K562 (cell line): ENCODE results near the gene UBE3B.

Source experiments
- CCNT2 ChIP-seq: IDR thresholded peaks from 2 replicates; pipeline ENCODE4 v1.6.1; 2011; ENCODE audit warnings: borderline replicate concordance, low read depth, mild to moderate bottlenecking, moderate library complexity, mixed read lengths, low read length; ENCODE audit not compliant: insufficient read length; ENCODE audit errors: extremely low read depth
- FOXJ3 ChIP-seq: sonication (generic); formaldehyde crosslinking; IDR thresholded peaks from 2 replicates; pipeline ENCODE4 v1.4.0; 2020; ENCODE audit warnings: mild to moderate bottlenecking, missing genetic modification reagents
- MAFK ChIP-seq: IDR thresholded peaks from 2 replicates; pipeline ENCODE4 v1.6.1; 2011; ENCODE audit warnings: low read length, improper control_type of control experiment
- ZBTB7A ChIP-seq: IDR thresholded peaks from 2 replicates; pipeline ENCODE4 v1.6.1; 2011; ENCODE audit warnings: low read depth, mild to moderate bottlenecking, low read length, moderate library complexity, borderline replicate concordance; ENCODE audit not compliant: control insufficient read depth
- ZNF444 ChIP-seq: fragments of 250-450 bp; sonication (Bioruptor Pico); IDR thresholded peaks from 2 replicates; pipeline ENCODE4 v1.4.0; 2020; ENCODE audit warnings: mild to moderate bottlenecking, moderate library complexity
- ZNF586 ChIP-seq: fragments of 450-650 bp; formaldehyde crosslinking; conservative IDR thresholded peaks from 2 replicates; pipeline ENCODE4 v1.4.0; 2020; ENCODE audit warnings: mild to moderate bottlenecking, moderate library complexity
- TF ChIP-seq, protein P1 (sequence below), 3 experiments: IDR thresholded peaks in 2 of 3; conservative IDR thresholded peaks in 1 of 3; 2 replicates each; pipeline ENCODE4 v1.5.1; 2011 to 2012; ENCODE audit warnings: low read length in 3 of 3, mild to moderate bottlenecking in 3 of 3, control low read depth in 2 of 3, improper control_type of control experiment in 1 of 3, inconsistent platforms in 1 of 3, low read depth in 1 of 3, mixed read lengths in 1 of 3, moderate library complexity in 1 of 3; ENCODE audit not compliant: insufficient read depth in 2 of 3

- TF ChIP-seq CCNT2 (no peak), ZNF586 (CRISPR knock-in tag) (no peak), MAFK (no peak), ZNF444 (CRISPR knock-in tag) (no peak), FOXJ3 (no peak), ZBTB7A (no peak)
- TF ChIP-seq, protein P1, sequence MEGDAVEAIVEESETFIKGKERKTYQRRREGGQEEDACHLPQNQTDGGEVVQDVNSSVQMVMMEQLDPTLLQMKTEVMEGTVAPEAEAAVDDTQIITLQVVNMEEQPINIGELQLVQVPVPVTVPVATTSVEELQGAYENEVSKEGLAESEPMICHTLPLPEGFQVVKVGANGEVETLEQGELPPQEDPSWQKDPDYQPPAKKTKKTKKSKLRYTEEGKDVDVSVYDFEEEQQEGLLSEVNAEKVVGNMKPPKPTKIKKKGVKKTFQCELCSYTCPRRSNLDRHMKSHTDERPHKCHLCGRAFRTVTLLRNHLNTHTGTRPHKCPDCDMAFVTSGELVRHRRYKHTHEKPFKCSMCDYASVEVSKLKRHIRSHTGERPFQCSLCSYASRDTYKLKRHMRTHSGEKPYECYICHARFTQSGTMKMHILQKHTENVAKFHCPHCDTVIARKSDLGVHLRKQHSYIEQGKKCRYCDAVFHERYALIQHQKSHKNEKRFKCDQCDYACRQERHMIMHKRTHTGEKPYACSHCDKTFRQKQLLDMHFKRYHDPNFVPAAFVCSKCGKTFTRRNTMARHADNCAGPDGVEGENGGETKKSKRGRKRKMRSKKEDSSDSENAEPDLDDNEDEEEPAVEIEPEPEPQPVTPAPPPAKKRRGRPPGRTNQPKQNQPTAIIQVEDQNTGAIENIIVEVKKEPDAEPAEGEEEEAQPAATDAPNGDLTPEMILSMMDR (IDR thresholded peaks at IDR 0.05 in 2 of 3, conservative IDR thresholded peaks at IDR 0.05 in 1 of 3; ENCODE audit: insufficient read depth in 2 of 3, low read depth in 1 of 3, low read length in 3 of 3) = no peak
These were observed 11.9 kb downstream of the UBE3B start for GRCh38 chr12:109489016-109489954.
